HG03342 (cell line): ENCODE results near the gene ZC3H6.
A peak's percentile ranks its signal among the peaks of the same experiment; 100 is the strongest.

Experiments used
- ATAC-seq: cut with Tn5 transposase; IDR thresholded peaks from one replicate; pipeline ENCODE4 v1.9.1; 2021; ENCODE audit warnings: mild to moderate bottlenecking, moderate library complexity; ENCODE audit not compliant: unreplicated experiment

ZC3H6 gene, protein sequence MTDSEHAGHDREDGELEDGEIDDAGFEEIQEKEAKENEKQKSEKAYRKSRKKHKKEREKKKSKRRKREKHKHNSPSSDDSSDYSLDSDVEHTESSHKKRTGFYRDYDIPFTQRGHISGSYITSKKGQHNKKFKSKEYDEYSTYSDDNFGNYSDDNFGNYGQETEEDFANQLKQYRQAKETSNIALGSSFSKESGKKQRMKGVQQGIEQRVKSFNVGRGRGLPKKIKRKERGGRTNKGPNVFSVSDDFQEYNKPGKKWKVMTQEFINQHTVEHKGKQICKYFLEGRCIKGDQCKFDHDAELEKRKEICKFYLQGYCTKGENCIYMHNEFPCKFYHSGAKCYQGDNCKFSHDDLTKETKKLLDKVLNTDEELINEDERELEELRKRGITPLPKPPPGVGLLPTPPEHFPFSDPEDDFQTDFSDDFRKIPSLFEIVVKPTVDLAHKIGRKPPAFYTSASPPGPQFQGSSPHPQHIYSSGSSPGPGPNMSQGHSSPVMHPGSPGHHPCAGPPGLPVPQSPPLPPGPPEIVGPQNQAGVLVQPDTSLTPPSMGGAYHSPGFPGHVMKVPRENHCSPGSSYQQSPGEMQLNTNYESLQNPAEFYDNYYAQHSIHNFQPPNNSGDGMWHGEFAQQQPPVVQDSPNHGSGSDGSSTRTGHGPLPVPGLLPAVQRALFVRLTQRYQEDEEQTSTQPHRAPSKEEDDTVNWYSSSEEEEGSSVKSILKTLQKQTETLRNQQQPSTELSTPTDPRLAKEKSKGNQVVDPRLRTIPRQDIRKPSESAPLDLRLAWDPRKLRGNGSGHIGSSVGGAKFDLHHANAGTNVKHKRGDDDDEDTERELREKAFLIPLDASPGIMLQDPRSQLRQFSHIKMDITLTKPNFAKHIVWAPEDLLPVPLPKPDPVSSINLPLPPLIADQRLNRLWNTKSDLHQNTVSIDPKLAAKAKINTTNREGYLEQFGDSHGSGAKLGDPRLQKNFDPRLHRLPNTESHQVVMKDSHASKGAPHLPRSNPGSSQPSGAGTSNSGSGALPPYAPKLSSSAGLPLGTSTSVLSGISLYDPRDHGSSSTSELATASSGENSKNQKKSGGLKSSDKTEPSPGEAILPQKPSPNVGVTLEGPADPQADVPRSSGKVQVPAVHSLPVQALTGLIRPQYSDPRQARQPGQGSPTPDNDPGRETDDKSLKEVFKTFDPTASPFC

DNA sequence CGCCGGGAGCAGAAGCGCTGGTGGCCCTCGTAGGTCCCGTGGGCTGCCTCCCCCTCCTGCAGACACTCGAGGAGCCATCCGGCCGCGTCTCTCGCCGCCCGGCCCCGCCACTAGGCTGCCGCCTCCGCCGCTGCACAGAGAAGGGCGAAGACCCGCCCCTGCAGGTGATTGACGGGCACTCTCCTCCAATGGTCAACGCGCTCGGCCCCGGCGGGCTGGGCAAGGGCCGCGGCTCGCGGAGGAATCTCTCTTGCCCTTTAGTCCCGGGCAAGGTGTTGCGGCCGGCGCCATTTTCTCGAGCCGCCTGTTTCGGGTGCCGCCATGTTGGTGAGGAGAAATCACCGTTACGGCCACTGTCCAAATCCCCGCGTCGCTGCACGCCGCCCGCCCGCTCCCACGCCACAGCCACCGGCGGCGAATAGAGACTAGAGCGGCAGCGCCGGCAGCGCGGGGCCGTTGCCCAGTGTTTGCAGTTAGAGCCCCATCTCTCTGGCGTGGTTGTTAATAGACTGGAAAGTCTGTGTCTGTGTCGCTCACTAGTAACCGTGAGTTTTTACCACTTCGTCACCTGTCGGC, at the start of gene ZC3H6:
TSS of gene ZC3H6 (plus strand) at position 287 of the 576 bp plus-strand sequence. CDS start 398 bp downstream, outside the sequence.
- peak; percentile 94 for ATAC-seq

DNA sequence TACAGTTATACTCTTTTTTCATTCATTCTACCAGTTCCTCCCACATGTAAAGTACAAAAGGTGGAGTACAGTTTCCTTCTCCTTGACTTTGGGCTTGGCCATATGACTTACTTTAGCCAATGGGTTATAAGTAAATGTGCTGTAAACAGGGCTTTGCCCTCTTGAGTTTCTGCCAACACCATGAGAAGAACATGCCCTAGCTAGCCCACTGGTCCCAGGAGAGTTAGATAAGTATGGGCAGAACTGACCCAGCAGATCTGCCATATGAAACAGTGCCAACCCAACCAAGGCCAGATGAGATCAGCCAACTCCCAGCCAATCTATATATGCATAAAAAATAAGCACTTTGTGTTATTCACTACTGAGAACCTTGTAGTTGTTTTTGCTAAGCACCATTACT, 46.0 kb upstream of the ZC3H6 start:
- no peak for ATAC-seq

DNA sequence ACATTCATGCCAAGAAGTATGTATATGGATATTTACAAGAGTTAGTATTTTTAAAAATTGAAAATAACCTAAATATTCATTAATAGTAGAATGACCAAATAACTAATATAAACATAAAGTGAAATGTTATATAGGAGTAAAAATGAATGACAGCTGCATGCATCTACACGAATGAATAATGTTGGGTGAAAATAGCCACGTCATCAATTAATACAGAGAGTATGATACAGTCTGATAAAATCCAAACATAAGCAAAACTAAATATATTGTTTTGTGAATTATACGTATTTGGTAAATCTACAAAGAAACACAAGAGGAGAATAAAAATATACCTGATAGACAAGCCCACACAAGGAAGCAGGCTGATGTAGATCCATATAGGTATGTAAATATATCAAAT, 45.0 kb upstream of the ZC3H6 start:
- ATAC-seq: no peak

DNA sequence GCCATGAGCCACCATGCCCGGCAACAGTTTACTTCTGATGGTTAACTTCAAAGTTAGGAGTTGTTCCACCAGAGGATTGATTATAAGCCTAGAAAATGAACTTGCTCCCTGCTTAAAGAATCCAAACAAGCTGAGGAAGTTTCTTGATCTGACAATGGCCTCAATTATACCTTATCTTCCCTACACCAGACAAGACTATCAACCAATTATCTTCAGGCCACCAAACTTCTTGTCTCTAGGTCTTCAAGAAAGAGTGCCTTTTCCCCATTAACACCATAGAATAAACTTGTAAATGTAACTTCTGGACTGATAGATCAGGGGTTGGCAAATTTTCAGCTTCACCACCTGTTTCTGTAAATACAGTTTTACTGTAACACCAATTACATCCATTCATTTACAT, 35.5 kb upstream of the ZC3H6 start:
- ATAC-seq: no peak

DNA sequence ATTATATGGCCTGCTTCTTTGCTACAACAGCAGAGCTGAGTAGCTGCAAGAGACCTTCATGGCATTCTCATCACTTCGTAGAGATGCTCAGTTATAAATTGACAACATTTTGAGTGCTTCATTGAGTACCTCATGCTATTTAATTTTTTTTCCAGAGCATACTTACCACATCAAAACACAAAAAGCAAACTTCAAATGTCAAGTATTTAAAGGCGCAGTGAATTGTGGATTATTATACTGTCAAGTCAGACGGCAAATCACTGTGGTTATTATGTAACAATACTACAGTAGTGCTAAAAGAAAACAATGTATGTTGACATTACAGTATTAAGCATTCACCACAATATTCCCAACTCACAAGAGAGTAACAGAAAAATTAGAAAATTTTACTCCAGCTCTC, 33.0 kb upstream of the ZC3H6 start:
- ATAC-seq: no peak

DNA sequence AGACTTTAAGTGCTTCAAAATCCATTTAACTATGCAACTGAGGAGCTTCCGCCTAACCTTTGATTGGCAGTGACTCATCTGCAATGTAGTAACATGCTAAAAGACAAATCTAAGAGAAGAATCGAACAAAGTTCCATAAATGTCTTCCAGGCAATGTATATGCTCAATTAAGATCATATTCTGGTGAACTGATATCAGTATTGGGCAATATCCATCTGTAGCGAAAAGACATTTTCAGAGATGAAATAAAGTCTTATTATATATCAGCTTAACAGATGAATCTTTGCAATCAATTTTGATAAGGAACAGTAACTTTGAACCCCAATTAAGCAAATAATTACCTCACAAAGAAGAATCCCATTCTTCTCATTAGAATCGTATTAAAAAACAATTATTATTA, 32.2 kb upstream of the ZC3H6 start:
- no peak for ATAC-seq

DNA sequence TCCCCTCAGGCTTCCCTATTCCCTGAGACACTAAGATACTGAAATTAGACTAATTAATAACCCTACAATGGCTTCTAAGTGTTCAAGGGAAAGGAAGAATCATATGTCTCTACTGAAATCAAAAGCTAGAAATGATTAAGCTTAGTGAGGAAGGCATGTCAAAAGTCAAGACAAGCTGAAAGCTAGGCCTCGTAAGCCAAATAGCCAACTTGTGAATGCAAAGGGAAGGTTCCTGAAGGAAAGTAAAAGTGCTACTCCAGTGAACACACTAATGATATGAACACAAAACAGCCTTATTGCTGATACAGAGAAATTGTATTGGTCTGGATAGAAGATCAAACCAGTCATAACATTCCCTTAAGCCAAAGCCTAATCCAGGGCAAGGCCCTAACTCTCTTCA, 30.5 kb upstream of the ZC3H6 start:
- ATAC-seq: no peak

DNA sequence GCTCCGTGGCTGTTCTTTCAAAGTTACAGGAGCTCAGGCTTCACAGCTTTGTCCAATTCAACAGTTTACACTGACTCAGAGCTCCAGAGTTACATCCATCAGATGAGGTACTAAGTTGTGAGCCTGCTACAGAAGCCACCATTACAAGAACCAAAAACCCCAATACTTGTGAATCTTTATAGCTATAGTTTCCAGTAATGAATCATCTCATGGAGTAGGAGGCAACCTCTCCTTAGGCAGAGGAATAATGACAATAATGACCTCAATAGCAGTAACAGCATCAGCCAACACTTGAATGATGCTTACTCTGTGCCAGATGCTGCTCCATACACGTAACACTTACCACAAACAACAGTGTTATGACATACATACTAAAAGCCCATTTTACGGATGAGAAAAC, 24.1 kb upstream of the ZC3H6 start:
- no peak for ATAC-seq

DNA sequence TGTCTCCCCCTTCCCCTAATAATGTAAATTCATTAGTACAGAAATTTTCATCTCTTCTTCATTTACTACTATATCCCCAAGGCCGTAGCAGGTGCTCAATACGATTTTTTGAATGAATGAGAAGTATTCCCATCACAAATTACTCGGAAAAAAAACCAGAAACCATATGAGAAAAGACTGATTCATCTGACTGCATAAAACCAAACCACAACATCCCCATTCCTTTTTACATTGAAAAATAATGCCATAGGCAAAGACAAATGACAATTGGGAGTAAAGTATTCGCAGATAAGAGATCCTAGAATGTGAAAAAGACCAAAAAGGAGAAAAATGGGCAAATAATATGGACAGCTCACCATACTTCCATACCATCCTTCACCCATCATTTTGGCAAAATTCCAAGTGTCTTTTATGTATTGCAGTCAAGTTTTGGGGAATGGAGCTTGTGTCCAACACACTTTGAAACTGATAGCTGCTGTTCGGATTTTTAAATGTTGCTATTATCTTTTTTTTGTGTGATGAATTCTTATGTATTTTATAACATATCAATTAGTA, 22.1 kb upstream of the ZC3H6 start:
- ATAC-seq: no peak

DNA sequence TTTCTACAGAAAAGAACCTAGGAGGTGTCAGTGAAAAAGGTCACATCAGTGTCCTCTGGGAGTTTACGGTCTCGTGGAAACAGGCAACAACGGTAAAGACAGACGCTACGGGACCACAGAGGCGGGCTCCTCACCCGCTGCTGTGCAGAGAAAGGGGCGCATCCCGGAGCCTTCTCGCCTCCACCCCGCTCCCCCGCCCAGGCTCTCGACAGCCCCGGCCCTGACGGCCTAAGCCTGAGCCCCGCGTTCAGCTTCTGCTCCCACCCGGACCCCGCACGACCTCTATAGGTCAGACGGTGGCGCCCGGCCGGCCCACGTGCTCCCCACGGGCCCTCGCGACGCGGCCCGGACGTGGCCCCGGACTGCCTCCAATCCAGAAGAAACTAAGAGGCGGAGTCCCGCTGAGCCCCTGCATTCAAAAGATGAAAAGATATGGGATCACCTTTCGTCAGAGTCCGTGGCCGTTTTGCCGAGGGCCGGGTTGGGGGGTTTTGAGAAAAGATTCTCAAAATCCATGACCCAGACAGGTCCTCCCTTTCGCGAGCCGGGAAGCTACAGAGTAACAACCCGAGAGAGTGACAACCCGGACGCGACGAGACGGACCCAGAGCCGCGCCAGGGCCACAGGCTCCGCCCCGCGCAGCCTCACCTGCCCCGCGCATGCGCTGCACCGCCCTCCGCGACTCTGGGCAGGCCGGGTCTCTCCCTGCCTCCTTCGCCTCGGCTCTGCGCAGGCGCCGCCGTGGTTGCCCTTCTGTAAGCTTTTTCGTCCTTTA, 20.7 kb upstream of the ZC3H6 start, which contains the start of gene ZC3H8:
TSS of gene ZC3H8 (minus strand) at position 577 of the 775 bp plus-strand sequence. CDS start at position 516, 61 bp downstream.
- ATAC-seq: peak; percentile 87

DNA sequence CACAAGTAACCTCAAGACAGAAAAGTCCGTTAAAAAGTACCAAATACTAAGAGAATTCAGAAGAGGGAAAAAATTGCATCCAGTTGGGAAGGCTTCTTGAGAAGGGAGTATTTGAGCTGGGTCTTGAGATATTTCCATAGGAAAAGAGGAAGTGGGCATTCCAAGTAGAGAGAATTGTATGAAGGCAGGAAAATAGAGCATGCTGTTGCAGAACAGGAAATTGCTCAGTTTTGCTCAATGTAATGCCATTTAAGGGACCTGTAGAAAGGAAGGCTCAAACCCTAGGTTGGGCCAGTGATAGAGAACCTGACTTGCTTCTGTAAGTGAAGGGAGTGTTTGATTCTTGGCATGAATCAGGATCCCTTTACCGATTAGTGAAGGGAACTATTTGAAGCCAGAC, 19.5 kb upstream of the ZC3H6 start:
- no peak for ATAC-seq

DNA sequence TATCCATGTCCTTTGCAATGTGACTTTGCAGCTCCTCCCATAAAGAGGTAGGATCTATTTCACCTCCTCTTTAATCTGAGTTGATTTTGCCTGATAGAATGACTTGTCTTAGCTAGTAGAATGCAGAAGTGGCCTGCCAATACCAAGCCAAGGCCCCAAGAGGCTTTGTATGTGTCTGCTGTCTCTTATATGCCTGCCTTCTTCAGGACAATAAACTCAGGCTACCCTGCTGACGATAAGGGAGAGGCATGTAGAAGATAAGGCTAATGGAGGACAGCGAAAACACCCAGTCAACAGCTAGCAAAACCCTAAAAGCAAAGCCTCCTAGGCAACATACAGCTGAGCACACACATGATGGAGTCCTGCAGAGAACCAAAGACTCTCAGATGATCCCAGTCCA, 18.7 kb upstream of the ZC3H6 start:
- no peak for ATAC-seq

DNA sequence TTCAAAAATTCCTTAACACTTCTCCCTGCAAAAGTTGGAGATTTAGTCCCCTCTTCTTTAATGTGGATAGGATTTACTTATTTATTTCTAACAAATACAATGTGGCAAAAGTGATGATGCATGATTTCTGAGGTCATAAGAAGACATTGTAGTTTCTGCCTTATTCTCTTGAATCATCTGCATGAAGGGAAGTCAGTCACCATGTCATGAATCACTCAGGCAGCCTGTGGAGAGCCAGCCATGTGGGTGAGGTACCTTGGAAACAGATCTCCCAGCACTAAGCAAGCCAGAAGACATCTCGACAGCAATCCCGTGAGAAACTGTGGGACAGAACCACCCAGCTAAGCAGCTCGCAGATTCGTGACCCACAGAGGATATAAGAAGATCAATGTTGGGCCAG, 17.8 kb upstream of the ZC3H6 start:
- ATAC-seq: no peak

DNA sequence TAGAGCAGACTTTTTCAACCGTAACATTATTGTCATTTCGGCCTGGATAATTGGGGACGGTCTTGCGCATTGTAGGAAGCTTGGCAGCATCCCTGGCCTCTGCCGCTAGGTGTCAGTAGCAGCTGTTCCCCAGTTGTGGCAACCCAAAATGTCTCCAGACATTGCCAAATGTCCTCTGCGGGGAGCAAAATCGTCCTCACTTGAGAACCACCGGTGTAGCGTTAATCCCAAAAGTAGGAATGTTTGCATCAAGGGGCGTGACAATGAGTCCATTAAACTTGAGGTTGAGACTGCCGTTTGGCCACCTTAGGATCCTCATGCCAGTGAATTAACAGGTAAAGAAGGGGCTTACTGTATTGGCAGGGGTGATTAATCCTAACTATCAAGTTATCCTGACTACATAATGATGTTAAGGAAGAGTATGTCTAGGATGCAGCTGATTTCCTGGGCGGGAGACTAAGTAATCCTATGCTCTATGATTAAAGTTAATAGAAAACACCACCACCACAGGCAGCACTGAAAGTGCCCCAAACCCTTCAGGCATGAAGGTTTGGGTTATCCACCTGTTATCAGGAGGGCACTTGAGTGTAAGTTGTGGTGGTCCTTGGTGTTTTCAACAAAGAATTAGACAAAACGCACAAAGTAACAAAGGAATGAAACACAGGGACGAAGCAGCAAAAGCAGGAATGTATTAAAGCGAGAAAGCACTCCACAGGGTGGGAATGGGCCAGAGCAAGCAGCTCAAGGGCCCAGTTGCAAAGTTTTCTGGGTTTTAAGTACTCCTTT, 15.7 kb upstream of the ZC3H6 start:
- ATAC-seq: peak; percentile 41

DNA sequence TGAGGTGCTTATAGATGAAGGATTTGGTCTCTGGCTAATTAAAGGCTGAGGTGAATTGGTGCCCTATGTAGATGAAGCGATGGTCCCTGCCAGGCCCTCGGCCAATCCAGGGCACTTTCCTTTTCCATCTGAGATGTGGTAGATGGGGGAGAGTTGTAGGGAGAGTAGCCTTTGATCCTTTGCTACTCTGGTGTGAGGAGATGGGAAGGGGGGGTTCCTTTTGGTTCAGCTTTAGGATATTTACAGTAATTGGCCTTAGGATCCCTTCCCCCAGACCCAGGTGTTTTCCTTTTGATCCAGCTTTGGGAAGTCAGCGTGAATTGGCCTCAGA, 15.1 kb upstream of the ZC3H6 start:
- no peak for ATAC-seq

DNA sequence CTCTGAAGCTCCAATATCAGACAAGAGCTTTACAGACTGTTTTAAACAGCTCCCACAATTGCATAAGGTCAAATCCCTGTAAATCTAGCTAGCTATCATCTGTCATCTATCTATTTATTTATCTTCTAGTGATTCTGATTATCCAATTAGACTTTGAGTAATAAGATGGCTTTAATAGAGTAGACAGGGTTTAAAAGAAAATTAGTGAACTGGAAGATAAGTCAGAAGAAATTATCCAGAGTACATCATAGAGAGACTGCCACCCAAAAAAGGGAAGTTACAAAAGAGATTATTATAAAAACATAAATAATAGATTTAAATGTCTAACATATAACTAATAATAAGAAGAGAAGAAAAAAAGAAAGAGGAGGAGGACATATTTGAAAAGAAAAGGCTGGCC, 12.5 kb upstream of the ZC3H6 start:
- ATAC-seq: no peak

DNA sequence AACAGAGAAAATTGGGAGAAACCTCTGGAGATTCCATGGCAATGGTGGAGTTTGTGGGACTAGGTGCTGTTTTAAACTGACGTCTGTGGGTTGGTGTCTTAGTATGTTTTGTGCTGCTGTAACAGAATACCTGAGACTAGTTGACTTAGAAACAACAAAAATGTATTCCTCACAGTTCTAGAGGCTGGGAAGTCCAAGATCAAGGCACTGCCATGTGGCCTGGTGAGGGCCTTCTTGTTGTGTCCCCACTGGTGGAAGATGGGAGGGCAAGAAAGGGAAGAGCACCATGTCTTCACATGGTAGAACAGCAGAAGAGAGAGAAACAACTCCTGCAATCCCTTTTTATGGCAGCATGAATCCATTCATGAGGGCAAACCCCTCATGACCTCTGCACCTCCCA, 6.8 kb upstream of the ZC3H6 start:
- ATAC-seq: no peak

DNA sequence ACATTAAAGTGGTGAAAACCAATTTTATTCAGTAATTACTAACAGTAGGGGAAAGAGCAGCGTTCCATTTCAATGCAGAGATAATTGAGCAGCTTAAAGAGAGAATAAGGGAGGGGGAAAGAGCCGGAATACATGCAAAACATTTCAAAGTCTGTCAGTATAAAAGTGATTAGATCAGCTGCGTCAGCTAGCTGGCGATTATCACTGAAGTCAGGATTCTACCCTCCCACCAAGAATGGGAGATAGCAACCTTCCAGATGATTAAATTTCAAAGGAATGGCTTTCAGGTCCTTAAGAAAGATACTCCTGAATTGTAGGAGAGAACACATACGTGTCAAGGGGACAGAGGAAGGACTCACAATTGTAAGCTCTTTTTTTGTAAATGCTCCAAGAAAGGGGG, 2.7 kb upstream of the ZC3H6 start:
- ATAC-seq: no peak

DNA sequence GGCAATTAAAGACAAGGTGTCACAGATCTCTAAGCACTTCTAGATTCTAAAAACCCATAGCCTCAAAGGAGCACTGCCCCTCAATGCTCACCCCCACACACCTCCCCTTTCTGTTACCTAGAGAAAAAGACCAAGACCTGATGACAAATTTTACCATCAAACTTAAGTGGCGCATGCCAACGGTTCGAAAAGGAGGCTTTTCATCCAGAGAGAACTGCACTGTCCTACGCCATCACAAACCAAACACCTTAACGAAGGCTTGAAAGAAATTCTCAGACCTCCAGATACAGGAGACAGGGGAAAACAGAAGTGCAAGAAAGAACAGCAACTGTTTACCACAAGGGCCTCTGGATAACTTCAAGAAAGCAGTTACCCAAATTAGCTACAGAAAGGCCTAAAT, 2.0 kb upstream of the ZC3H6 start:
- ATAC-seq: no peak
